K562 (cell line): ENCODE measurements around the gene HES4. TPM values are rescaled to one million over a fixed set of nuclear protein-coding genes. Genes with fewer than 3 reads are reported as not detected.

Experiments
- ATAC-seq: fragments of 200-7000 bp; cut with Tn5 transposase; 3 replicates; pipeline ENCODE4 v1.9.1; 2020; ENCODE audit warnings: moderate library complexity
- BruUV-seq: library from RNA; stranded (reverse); fragments of 400-500 nt; replicated peaks from 2 replicates; lab custom pipeline; 2021; lab: Mats Ljungman, UMichigan
- CTCF ChIA-PET: fragments of 300-600 bp; formaldehyde crosslinking; extraction: SDS; loops from one replicate; lab custom pipeline; 2021; ENCODE audit warnings: low intra/inter-chr PET ratio; lab: Yijun Ruan, JAX
- POLR2A ChIA-PET: fragments of 300-600, 350-650 bp; sonication (Branson Sonifier 250); formaldehyde crosslinking; extraction: SDS; loops from one replicate; lab custom pipeline; 2021; ENCODE audit warnings: antibody characterized with exemption, inconsistent platforms; lab: Yijun Ruan, JAX
- DNase-seq, 4 experiments: peaks; one replicate each; pipeline versions ENCODE4 v3.0.0 to v3.0.0-alpha.2; 2011 to 2018; ENCODE audit warnings: low spot score in 3 of 4, mixed read lengths in 3 of 4; ENCODE audit errors: extremely low read depth in 1 of 4
- FAIRE-seq: peaks from 2 replicates; lab custom pipeline; 2011; peaks lifted over from hg19 to GRCh38; lab: Jason Lieb, UNC
- H2AFZ ChIP-seq: 2 replicates; pipeline ENCODE4 v1.6.0; 2011; ENCODE audit warnings: low read depth, low read length, control low read depth, inconsistent platforms
- H3K27ac ChIP-seq: fragments of 200-600 bp; 3 replicates; pipeline ENCODE4 v1.8.0; 2011; ENCODE audit warnings: low read depth, mild to moderate bottlenecking, control low read depth, inconsistent platforms, low read length, moderate library complexity, mixed read lengths; ENCODE audit errors: extremely low read depth
- H3K27me3 ChIP-seq, 2 experiments: fragments of 300-600 bp in 1 of 2; 2 replicates in 1 of 2; 3 replicates in 1 of 2; pipeline versions ENCODE4 v1.6.0 to v1.8.0; 2011; ENCODE audit warnings: inconsistent platforms in 2 of 2, low read length in 2 of 2, mild to moderate bottlenecking in 1 of 2, mixed read lengths in 1 of 2, moderate library complexity in 1 of 2; ENCODE audit not compliant: control insufficient read depth in 2 of 2, insufficient read depth in 2 of 2
- H3K36me3 ChIP-seq: fragments of 300-600 bp; 3 replicates; pipeline ENCODE4 v1.8.0; 2011; ENCODE audit warnings: mild to moderate bottlenecking, low read length, inconsistent platforms; ENCODE audit not compliant: control insufficient read depth, insufficient read depth
- H3K4me1 ChIP-seq, 2 experiments: fragments of 200-600 bp in 1 of 2; replicated peaks in 1 of 2; 2 replicates in 1 of 2; 3 replicates in 1 of 2; pipeline versions ENCODE4 v1.5.1 to v1.8.0; 2011; ENCODE audit warnings: inconsistent platforms in 2 of 2, low read length in 2 of 2, mild to moderate bottlenecking in 1 of 2, mixed read lengths in 1 of 2, moderate library complexity in 1 of 2; ENCODE audit not compliant: control insufficient read depth in 2 of 2, insufficient read depth in 2 of 2
- H3K4me2 ChIP-seq: 2 replicates; pipeline ENCODE4 v1.6.1; 2011; ENCODE audit warnings: low read length, control low read depth, inconsistent platforms, mixed read lengths; ENCODE audit not compliant: insufficient read depth
- H3K4me3 ChIP-seq: fragments of 200-600 bp; sonication (generic), shearing (Covaris generic); 2 replicates; pipeline ENCODE4 v1.5.1; 2016; ENCODE audit warnings: control low read depth, inconsistent platforms
- H3K79me2 ChIP-seq: fragments of 200-600 bp; 3 replicates; pipeline ENCODE4 v1.8.0; 2011; ENCODE audit warnings: low read length, inconsistent platforms; ENCODE audit not compliant: control insufficient read depth, insufficient read depth
- H3K9ac ChIP-seq, 2 experiments: 2 replicates each; pipeline versions ENCODE4 v1.6.0 to v1.6.1; 2011; ENCODE audit warnings: low read depth in 2 of 2, low read length in 2 of 2, control low read depth in 1 of 2, inconsistent platforms in 1 of 2, mild to moderate bottlenecking in 1 of 2, mixed read lengths in 1 of 2; ENCODE audit not compliant: insufficient read depth in 1 of 2
- H3K9me1 ChIP-seq: one replicate; pipeline ENCODE4 v1.6.0; 2011; ENCODE audit warnings: inconsistent platforms, mild to moderate bottlenecking, low read length, moderate library complexity; ENCODE audit not compliant: control insufficient read depth, insufficient read depth
- H3K9me3 ChIP-seq: replicated peaks from 2 replicates; pipeline ENCODE4 v1.5.1; 2011; ENCODE audit warnings: low read depth, low read length, inconsistent platforms; ENCODE audit not compliant: control insufficient read depth, insufficient read depth
- H4K20me1 ChIP-seq: replicated peaks from 2 replicates; pipeline ENCODE4 v1.6.1; 2011; ENCODE audit warnings: low read length, inconsistent platforms, mixed read lengths; ENCODE audit not compliant: control insufficient read depth, insufficient read depth
- BDP1 ChIP-seq: IDR thresholded peaks from 3 replicates; pipeline ENCODE4 v1.6.1; 2011; ENCODE audit not compliant: insufficient read length, insufficient read depth
- GATAD2B ChIP-seq: fragments of 450-650 bp; IDR thresholded peaks from 2 replicates; pipeline ENCODE4 v1.6.1; 2017; ENCODE audit warnings: mild to moderate bottlenecking, borderline replicate concordance
- NFXL1 ChIP-seq: fragments of 450-650 bp; formaldehyde crosslinking; IDR thresholded peaks from 2 replicates; pipeline ENCODE4 v1.4.0; 2021; ENCODE audit warnings: mild to moderate bottlenecking
- RFX7 ChIP-seq: fragments of 250-450 bp; sonication (Bioruptor Pico); IDR thresholded peaks from 2 replicates; pipeline ENCODE4 v1.5.1; 2021; ENCODE audit warnings: mild to moderate bottlenecking
- SAFB2 ChIP-seq: fragments of 200-400 bp; formaldehyde crosslinking; IDR thresholded peaks from 2 replicates; pipeline ENCODE4 v1.6.1; 2018; ENCODE audit warnings: borderline replicate concordance, low read length, low read depth, moderate library complexity; ENCODE audit not compliant: severe bottlenecking
- SMARCC2 ChIP-seq: fragments of 450-650 bp; IDR thresholded peaks from 2 replicates; pipeline ENCODE4 v1.6.1; 2017; ENCODE audit warnings: antibody characterized with exemption, moderate library complexity, mild to moderate bottlenecking, low read depth
- SRSF3 ChIP-seq: fragments of 200-400 bp; formaldehyde crosslinking; IDR thresholded peaks from 2 replicates; pipeline ENCODE4 v1.6.1; 2016; ENCODE audit warnings: mild to moderate bottlenecking, low read length, moderate library complexity; ENCODE audit not compliant: insufficient read depth
- ZBTB7A ChIP-seq: IDR thresholded peaks from 2 replicates; pipeline ENCODE4 v1.6.1; 2011; ENCODE audit warnings: low read depth, mild to moderate bottlenecking, low read length, moderate library complexity, borderline replicate concordance; ENCODE audit not compliant: control insufficient read depth
- ZFX ChIP-seq: sonication (generic); formaldehyde crosslinking; IDR thresholded peaks from 2 replicates; pipeline ENCODE4 v1.8.0; 2022; ENCODE audit warnings: mild to moderate bottlenecking, missing genetic modification reagents, moderate library complexity
- ZNF583 ChIP-seq: fragments of 250-450 bp; sonication (Bioruptor Pico); IDR thresholded peaks from 2 replicates; pipeline ENCODE4 v1.4.0; 2020
- ZNF696 ChIP-seq: fragments of 250-450 bp; sonication (Bioruptor Pico); conservative IDR thresholded peaks from 2 replicates; pipeline ENCODE4 v1.4.0; 2020; ENCODE audit warnings: mild to moderate bottlenecking, moderate library complexity
- WGBS: fragments of 100-300 bp; shearing (Covaris generic); methylation state at CpG from one replicate; pipeline ENCODE4 v1.1.6; 2016; ENCODE audit warnings: low coverage, mixed read lengths; ENCODE audit not compliant: insufficient coverage; ENCODE audit errors: missing lambda C conversion rate; 5-methylcytosine and 5-hydroxymethylcytosine counted together
- in situ Hi-C: fragments of 300-500 bp; cut with MboI; formaldehyde crosslinking; loops from 4 replicates; pipeline ENCODE4 v1.15.0; 2018; ENCODE audit warnings: inconsistent platforms, mixed read lengths
- intact Hi-C: fragments of 100-400 bp; cut with micrococcal nuclease; formaldehyde crosslinking; loops from 2 replicates; pipeline ENCODE4 v1.14.2; 2022
- polyA plus RNA-seq, 8 experiments: library from polyadenylated mRNA; depleted of rRNA in 4 of 8; stranded (reverse) in 5 of 8; unstranded in 3 of 8; fragments of >200 nt; fragmentation: Nextera tagmentation in 2 of 8; fragmentation: Illumina TruSeq in 1 of 8; extraction: Ambion mirVana in 2 of 8; extraction: Trizol in 1 of 8; gene quantifications; 2 replicates each; pipeline versions ENCODE4 v1.2.1 to v1.2.3, GENCODE V29; 2011 to 2014; ENCODE audit warnings: inconsistent platforms in 1 of 8, missing spikeins in 1 of 8
- total RNA-seq, 7 experiments: library from RNA; depleted of rRNA in 6 of 7; stranded (reverse); fragments of >200 nt in 6 of 7; fragmentation: Illumina TruSeq in 2 of 7; extraction: Trizol in 2 of 7; gene quantifications; 2 replicates each; pipeline versions ENCODE4 v1.2.1 to v1.2.3, GENCODE V29; 2011 to 2021; ENCODE audit warnings: low replicate concordance in 1 of 7
- TF ChIP-seq, protein P1 (sequence below): fragments of 450-650 bp; IDR thresholded peaks from 2 replicates; pipeline ENCODE4 v1.6.1; 2016; ENCODE audit warnings: low read depth

HES4 gene
- total and polyA plus RNA-seq, 9 of the 15 experiments (the other 6 are each of a cell fraction or from before 2014, with no cell fraction given), result 0.21 to 43.7 (median 5.3) TPM; not detected in 2

DNA sequence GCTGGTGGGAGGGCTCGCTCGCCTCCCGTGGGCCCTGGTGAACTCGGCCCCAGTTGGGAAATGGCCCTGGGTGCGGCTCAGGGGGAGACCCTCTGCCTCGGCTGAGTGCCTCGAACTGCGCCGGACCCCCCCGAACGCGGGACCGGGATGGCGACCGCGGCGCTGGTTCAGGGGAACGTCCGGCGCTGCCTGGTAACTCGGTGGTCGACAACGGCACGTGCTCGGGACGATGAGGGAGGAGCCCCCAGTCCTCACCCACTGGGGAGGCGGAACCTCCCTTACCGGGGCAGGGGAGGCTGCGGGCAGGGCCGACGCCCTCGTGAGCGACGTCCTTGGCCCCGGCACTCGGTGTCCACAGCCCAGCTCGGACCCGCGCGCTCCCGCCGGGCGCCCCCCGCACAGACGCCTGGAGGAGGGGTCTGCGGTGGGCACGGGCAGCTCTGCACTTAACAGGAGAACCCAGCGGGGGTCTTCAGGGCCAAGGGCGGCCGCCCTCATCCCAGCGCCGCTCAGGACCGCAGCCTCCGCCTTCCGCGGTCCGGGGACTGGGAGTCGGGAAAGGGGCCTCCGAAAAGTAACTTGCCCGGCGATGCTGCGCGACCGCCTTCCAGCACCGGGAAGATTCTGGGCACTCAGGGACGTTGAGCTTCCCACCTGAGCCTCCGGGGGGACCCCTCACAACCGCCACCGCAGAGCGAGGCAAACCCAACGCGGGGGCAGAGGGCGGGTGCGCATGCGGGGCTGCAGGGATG is 1.7 kb downstream of the HES4 start (continued):
- TF ChIP-seq ZNF696 (CRISPR knock-in tag), result no peak

DNA sequence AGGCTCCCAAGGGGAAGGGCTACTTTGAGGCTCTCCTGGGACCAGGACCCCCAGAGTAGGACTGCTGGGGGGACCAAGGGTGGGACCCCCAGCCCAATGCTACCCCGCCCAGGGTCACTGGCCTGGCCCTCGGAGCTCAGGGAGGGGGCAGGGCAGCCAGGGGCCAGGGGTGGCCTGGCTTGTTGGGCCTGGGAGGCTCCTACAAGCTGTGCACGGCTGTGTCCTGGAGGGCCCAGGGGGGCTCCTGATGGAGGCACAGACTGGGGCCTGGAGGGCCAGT is 2.2 kb downstream of the HES4 start:
- in situ Hi-C loops, result no loop called here
- no peak for FAIRE-seq
- no peak overlapping the region for H3K27ac ChIP-seq
- WGBS, result 69% methylated on average over 3 of the region's 3 CpGs
- H3K4me1 ChIP-seq, result peaks cover 4 to 71% of the 10 kb centered on the region in 2 experiments; a peak in 4 of 5 replicates
- DNase-seq, result peak in 1 of 4 experiments; percentile 14
- H3K4me2 ChIP-seq, result no peak overlapping the region
- no peaks in the 10 kb centered on the region for H3K9me1 ChIP-seq
- no peak overlapping the region for H3K4me3 ChIP-seq
- peaks cover 9% of the 10 kb centered on the region; the same call in 1 of the 2 replicates for H4K20me1 ChIP-seq
- intact Hi-C loops, result no loop called here
- ATAC-seq, result no peak
- H3K9ac ChIP-seq, result peak overlapping the region in 1 of 2 experiments; percentile 24; a peak in 1 of 4 replicates
- H3K27me3 ChIP-seq, result peaks cover 0 to 8% of the 10 kb centered on the region in 2 experiments; a peak in 1 of 5 replicates
- peaks cover 16% of the 10 kb centered on the region; the same call in 2 of the 3 replicates for H3K79me2 ChIP-seq
- POLR2A ChIA-PET, result interaction anchor here (0.7 to 1.9 kb wide), 6 partner anchors 13 to 205 kb away, joined by 3 to 8 read pairs (median 4); partner anchors contain the start of genes ISG15 and PERM1
- no TSS peak for BruUV-seq
- H3K36me3 ChIP-seq, result no peaks in the 10 kb centered on the region
- CTCF ChIA-PET, result no interaction called here
- no peaks in the 10 kb centered on the region for H3K9me3 ChIP-seq
- H2AFZ ChIP-seq, result no peak overlapping the region
- TF ChIP-seq ZNF583 (CRISPR knock-in tag), result no peak
- TF ChIP-seq ZFX, result 0 out of 2 replicates have a peak, but pooled peaks have one; percentile 7
- TF ChIP-seq SMARCC2, result no peak
- TF ChIP-seq BDP1, result no peak
- no peak for TF ChIP-seq NFXL1 (CRISPR knock-in tag)
- TF ChIP-seq, protein P1, sequence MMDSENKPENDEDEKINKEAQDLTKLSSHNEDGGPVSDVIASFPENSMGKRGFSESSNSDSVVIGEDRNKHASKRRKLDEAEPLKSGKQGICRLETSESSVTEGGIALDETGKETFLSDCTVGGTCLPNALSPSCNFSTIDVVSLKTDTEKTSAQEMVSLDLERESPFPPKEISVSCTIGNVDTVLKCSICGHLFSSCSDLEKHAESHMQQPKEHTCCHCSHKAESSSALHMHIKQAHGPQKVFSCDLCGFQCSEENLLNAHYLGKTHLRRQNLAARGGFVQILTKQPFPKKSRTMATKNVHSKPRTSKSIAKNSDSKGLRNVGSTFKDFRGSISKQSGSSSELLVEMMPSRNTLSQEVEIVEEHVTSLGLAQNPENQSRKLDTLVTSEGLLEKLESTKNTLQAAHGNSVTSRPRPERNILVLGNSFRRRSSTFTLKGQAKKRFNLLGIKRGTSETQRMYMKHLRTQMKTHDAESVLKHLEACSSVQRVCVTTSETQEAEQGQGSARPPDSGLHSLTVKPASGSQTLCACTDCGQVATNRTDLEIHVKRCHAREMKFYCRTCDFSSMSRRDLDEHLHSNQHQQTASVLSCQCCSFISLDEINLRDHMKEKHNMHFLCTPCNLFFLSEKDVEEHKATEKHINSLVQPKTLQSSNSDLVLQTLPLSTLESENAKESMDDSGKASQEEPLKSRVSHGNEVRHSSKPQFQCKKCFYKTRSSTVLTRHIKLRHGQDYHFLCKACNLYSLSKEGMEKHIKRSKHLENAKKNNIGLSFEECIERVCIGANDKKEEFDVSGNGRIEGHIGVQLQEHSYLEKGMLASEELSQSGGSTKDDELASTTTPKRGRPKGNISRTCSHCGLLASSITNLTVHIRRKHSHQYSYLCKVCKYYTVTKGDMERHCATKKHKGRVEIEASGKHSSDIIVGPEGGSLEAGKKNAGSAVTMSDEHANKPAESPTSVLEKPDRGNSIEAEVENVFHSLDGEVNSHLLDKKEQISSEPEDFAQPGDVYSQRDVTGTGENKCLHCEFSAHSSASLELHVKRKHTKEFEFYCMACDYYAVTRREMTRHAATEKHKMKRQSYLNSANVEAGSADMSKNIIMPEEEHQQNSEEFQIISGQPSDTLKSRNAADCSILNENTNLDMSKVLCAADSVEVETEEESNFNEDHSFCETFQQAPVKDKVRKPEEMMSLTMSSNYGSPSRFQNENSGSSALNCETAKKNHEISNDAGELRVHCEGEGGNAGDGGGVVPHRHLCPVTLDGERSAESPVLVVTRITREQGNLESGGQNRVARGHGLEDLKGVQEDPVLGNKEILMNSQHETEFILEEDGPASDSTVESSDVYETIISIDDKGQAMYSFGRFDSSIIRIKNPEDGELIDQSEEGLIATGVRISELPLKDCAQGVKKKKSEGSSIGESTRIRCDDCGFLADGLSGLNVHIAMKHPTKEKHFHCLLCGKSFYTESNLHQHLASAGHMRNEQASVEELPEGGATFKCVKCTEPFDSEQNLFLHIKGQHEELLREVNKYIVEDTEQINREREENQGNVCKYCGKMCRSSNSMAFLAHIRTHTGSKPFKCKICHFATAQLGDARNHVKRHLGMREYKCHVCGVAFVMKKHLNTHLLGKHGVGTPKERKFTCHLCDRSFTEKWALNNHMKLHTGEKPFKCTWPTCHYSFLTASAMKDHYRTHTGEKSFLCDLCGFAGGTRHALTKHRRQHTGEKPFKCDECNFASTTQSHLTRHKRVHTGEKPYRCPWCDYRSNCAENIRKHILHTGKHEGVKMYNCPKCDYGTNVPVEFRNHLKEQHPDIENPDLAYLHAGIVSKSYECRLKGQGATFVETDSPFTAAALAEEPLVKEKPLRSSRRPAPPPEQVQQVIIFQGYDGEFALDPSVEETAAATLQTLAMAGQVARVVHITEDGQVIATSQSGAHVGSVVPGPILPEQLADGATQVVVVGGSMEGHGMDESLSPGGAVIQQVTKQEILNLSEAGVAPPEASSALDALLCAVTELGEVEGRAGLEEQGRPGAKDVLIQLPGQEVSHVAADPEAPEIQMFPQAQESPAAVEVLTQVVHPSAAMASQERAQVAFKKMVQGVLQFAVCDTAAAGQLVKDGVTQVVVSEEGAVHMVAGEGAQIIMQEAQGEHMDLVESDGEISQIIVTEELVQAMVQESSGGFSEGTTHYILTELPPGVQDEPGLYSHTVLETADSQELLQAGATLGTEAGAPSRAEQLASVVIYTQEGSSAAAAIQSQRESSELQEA, result no peak
- peak; percentile 41; the same call in 1 of the 2 replicates for TF ChIP-seq ZBTB7A
- TF ChIP-seq SAFB2, result no peak
- no peak for TF ChIP-seq GATAD2B
- no peak for TF ChIP-seq SRSF3
- TF ChIP-seq RFX7, result no peak
